SJCRH30 (cell line): ENCODE results near the gene LCA5L. TPM values are rescaled to one million over a fixed set of nuclear protein-coding genes. Genes with fewer than 3 reads are reported as not detected.

Source experiments
- DNase-seq, 2 experiments: peaks; one replicate each; pipeline ENCODE4 v3.0.0-alpha.2; 2015 to 2020
- H3K27ac ChIP-seq: fragments of 250-450 bp; sonication (Bioruptor Pico); 2 replicates; pipeline ENCODE4 v1.5.1; 2020; ENCODE audit warnings: mild to moderate bottlenecking, moderate library complexity
- H3K27me3 ChIP-seq: fragments of 250-450 bp; sonication (Bioruptor Pico); 2 replicates; pipeline ENCODE4 v1.5.1; 2020; ENCODE audit warnings: mild to moderate bottlenecking, moderate library complexity
- H3K36me3 ChIP-seq: fragments of 250-450 bp; sonication (Bioruptor Pico); 2 replicates; pipeline ENCODE4 v1.5.1; 2020; ENCODE audit warnings: mild to moderate bottlenecking, moderate library complexity
- H3K4me1 ChIP-seq: fragments of 250-450 bp; sonication (Bioruptor Pico); 2 replicates; pipeline ENCODE4 v1.5.1; 2020; ENCODE audit warnings: mild to moderate bottlenecking, moderate library complexity
- H3K4me3 ChIP-seq: fragments of 250-450 bp; sonication (Bioruptor Pico); 2 replicates; pipeline ENCODE4 v1.5.1; 2020; ENCODE audit warnings: mild to moderate bottlenecking, moderate library complexity
- H3K9me3 ChIP-seq: fragments of 250-450 bp; sonication (Bioruptor Pico); replicated peaks from 2 replicates; pipeline ENCODE4 v1.5.1; 2020; ENCODE audit warnings: mild to moderate bottlenecking, moderate library complexity
- total RNA-seq: library from RNA; depleted of rRNA; stranded (reverse); fragments of >200 nt; shearing (Covaris generic); gene quantifications from 2 replicates; pipeline ENCODE4 v1.2.3, GENCODE V29; 2014; rRNA removed

Gene LCA5L
- total RNA-seq: not detected in 2 replicates

DNA sequence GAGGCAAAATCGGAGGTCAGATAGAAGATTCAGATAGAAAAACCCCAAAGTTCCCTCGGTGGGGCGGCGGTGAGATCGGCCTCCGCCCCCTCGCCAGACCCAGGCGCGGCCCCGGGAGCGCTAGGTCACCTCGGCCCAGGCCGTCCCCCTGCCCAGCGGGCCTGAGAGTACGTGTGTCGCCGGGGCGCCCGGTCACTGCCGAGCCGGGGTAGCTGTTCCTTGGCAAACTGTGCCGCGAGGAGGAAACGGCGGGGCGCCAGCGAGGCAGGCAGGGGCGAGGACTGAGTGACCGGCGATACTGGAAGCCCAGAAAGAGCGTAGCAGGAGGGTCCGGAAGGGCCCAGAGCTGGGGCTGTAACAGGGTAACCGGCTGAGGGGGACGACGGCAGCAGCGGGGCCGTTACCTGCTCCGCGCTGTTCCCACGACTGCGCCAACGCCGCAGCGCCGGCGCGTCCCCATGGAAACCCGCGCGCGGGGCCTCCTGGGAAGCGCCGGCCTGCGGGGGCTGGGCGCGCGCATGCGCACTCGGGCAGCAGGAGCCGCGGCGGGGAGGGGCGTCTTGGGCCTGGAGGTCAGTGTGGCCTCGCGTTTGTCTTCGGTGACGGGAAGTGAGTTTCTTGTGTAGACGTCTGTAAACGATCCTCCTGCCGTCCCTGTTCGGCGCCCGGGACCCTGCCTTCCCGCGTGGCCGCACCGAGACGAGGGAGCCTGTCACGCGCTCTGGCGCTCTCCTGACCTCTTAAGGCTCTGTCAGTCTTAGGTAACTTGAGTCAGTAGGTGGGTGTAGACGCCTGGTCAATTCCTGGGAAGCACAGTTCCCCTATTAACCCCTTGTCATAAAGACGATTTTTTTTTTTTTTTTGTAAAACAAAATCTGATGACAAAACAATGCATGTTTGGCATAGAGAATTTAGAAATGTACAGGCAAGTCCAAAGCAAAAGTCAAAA lies at the start of gene LCA5L:
LCA5L (minus strand) TSS at position 458 of the 949 bp plus-strand sequence. CDS start 17,285 bp downstream, outside the sequence.
- no peaks in the 10 kb centered on the region for H3K9me3 ChIP-seq
- peak within 1 kb of the TSS; percentile 62 for H3K27ac ChIP-seq
- no peaks in the 10 kb centered on the region for H3K36me3 ChIP-seq
- H3K4me3 ChIP-seq: peak within 1 kb of the TSS; percentile 81
- H3K4me1 ChIP-seq: peaks cover 13% of the 10 kb centered on the region
- DNase-seq: peak; percentile 91 to 94
- no peaks in the 10 kb centered on the region for H3K27me3 ChIP-seq

- no peaks in the 10 kb centered on the region for H3K4me1 ChIP-seq
- DNase-seq: no peak
- H3K27me3 ChIP-seq: no peaks in the 10 kb centered on the region
- no peaks in the 10 kb centered on the region for H3K9me3 ChIP-seq
- no peak overlapping the region for H3K27ac ChIP-seq
- H3K4me3 ChIP-seq: no peak overlapping the region
- no peaks in the 10 kb centered on the region for H3K36me3 ChIP-seq
Observed at GRCh38 chr21:39489380-39489924, 43.9 kb upstream of the LCA5L start.

DNA sequence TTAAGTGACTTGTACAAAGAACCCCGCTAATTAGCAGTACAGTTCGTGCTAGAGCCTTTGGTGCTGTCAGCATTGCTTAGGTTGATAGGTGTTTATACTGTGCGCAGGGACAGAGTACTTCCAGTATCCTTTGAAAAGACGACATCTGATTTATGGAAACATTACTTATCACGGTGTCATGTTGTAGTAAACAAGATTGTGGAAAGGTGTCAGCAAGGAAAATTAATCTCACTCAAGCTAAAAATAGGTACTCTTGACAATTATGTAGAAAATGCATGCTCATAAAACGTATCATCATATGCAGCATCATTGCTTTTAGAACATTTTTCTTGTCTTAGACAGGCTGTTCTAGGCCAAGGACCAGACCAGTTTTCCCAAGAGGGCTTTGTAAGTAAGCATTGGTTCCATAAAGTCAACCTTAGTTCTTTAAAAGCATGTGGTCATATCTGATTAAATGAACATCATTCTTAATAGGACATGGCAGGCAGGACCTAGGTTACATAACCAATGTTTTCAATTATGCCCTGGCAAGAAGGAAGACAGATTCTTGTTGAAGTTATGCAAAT lies 39.2 kb upstream of the LCA5L start:
- no peak for DNase-seq
- H3K36me3 ChIP-seq: no peaks in the 10 kb centered on the region
- no peak overlapping the region for H3K4me3 ChIP-seq
- no peaks in the 10 kb centered on the region for H3K9me3 ChIP-seq
- no peaks in the 10 kb centered on the region for H3K27me3 ChIP-seq
- H3K27ac ChIP-seq: no peak overlapping the region
- no peaks in the 10 kb centered on the region for H3K4me1 ChIP-seq

DNA sequence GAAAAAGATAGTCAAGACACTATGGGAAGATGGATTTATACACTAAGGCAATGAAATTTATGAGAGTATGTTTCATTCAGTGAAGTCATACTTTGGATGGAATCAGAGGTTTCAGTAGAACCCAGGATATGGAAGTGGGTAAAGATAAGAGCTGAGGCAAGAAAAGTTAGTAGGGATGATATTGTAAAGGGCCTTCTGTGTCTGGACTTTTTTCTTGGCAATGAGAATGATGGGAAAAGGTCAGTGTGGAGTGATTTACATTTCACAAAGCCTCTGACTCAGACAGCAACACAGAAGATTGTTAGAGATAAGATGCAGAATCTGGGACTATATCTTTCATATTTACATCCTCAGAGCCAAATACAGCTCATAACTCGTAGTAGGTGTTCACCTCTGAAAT lies 38.3 kb upstream of the LCA5L start:
- Histone ChIP-seq H3K27ac (no peak overlapping the region), H3K27me3 (no peaks in the 10 kb centered on the region), H3K36me3 (no peaks in the 10 kb centered on the region), H3K4me1 (no peaks in the 10 kb centered on the region), H3K9me3 (no peaks in the 10 kb centered on the region), H3K4me3 (no peak overlapping the region)
- no peak for DNase-seq

GRCh38 chr21:39481886-39482285 lies 36.3 kb upstream of the LCA5L start:
- Histone ChIP-seq H3K27me3 (no peaks in the 10 kb centered on the region), H3K4me1 (no peaks in the 10 kb centered on the region), H3K4me3 (no peak overlapping the region), H3K9me3 (no peaks in the 10 kb centered on the region), H3K36me3 (no peaks in the 10 kb centered on the region), H3K27ac (no peak overlapping the region)
- no peak for DNase-seq

- Histone ChIP-seq H3K9me3 (no peaks in the 10 kb centered on the region), H3K4me3 (no peak overlapping the region), H3K4me1 (no peaks in the 10 kb centered on the region), H3K27me3 (no peaks in the 10 kb centered on the region), H3K27ac (no peak overlapping the region), H3K36me3 (no peaks in the 10 kb centered on the region)
- DNase-seq: no peak
Observed at GRCh38 chr21:39480271-39480670, 34.7 kb upstream of the LCA5L start.

GRCh38 chr21:39479814-39480182 lies 34.2 kb upstream of the LCA5L start:
- Histone ChIP-seq H3K27me3 (no peaks in the 10 kb centered on the region), H3K36me3 (no peaks in the 10 kb centered on the region), H3K4me1 (no peaks in the 10 kb centered on the region)

GRCh38 chr21:39479164-39479813 lies 33.7 kb upstream of the LCA5L start:
- DNase-seq: no peak
- Histone ChIP-seq H3K27ac (no peak overlapping the region), H3K4me1 (no peaks in the 10 kb centered on the region), H3K4me3 (no peak overlapping the region), H3K36me3 (no peaks in the 10 kb centered on the region), H3K9me3 (no peaks in the 10 kb centered on the region), H3K27me3 (no peaks in the 10 kb centered on the region)

More at GRCh38 chr21:39479814-39480182, 34.2 kb upstream of the LCA5L start:
- Histone ChIP-seq H3K9me3 (no peaks in the 10 kb centered on the region), H3K27ac (no peak overlapping the region), H3K4me3 (no peak overlapping the region)
- DNase-seq: no peak

DNA sequence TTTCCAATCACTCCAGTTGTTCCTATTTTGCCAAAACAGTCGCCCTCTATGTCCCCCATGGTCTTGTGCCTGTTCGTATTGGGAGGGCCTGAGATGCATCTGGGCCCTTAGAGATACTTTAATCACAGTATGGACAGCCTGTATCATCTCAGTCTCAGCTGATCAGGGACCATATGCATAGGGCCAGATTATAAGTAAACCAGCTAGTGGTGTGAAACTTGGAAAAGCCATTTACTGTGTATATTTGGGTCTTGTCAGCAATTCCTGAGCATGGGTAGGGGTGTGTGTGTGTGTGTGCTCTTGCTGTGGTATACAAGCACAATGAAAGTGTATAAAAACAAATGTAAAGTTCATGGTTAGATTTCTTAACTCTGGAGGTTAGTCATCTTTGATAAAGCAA lies 29.0 kb upstream of the LCA5L start:
- Histone ChIP-seq H3K27me3 (no peaks in the 10 kb centered on the region), H3K9me3 (no peaks in the 10 kb centered on the region), H3K36me3 (no peaks in the 10 kb centered on the region), H3K4me1 (no peaks in the 10 kb centered on the region), H3K4me3 (no peak overlapping the region), H3K27ac (no peak overlapping the region)
- no peak for DNase-seq

- H3K4me1 ChIP-seq: no peaks in the 10 kb centered on the region
- no peaks in the 10 kb centered on the region for H3K27me3 ChIP-seq
- no peak for DNase-seq
- no peaks in the 10 kb centered on the region for H3K36me3 ChIP-seq
- H3K27ac ChIP-seq: no peak overlapping the region
- H3K4me3 ChIP-seq: no peak overlapping the region
- H3K9me3 ChIP-seq: no peaks in the 10 kb centered on the region
Observed at GRCh38 chr21:39472786-39473185, 27.2 kb upstream of the LCA5L start.

DNA sequence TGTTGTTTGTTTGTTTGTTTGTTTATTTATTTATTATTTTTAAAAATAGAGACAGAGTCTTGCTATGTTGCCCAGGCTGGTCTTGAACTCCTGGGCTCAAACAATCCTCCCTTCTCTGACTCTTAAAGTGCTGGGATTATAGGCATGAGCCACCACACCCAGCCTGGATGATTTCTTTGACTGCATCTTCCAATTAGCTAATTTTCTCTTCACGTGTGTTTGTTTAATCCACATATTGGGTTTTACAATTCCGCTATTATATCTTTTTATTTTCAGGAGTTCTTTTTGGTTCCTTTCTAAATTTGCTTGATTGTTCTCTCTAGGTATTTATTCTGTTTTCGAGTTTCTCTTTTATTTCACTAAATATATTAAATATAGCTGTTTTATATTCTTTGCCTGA lies 26.0 kb upstream of the LCA5L start:
- H3K36me3 ChIP-seq: no peaks in the 10 kb centered on the region
- no peaks in the 10 kb centered on the region for H3K4me1 ChIP-seq
- H3K27ac ChIP-seq: no peak overlapping the region
- no peak for DNase-seq
- no peak overlapping the region for H3K4me3 ChIP-seq
- H3K27me3 ChIP-seq: no peaks in the 10 kb centered on the region
- H3K9me3 ChIP-seq: no peaks in the 10 kb centered on the region

DNA sequence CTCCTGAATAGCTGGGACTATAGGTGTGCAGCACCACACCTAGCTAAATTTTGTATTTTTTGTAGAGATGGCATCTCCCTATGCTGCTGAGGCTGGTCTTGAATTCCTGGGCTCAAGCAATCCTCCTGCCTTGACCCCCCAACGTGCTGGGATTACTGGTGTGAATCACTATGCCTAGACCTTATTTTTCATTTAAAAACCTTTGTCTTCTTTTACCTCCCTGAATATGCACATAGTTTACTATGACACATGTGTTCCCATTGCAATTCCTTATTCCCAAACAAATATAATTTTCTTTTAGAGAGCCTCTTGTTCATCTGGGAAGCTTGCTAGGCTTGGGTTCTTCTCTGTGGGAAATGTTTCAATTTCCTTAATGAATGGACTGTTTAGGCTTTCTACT lies 23.0 kb upstream of the LCA5L start:
- no peak overlapping the region for H3K4me3 ChIP-seq
- H3K9me3 ChIP-seq: no peaks in the 10 kb centered on the region
- H3K36me3 ChIP-seq: no peaks in the 10 kb centered on the region
- no peak for DNase-seq
- H3K4me1 ChIP-seq: no peaks in the 10 kb centered on the region
- H3K27ac ChIP-seq: no peak overlapping the region
- no peaks in the 10 kb centered on the region for H3K27me3 ChIP-seq

GRCh38 chr21:39467746-39468145 lies 22.2 kb upstream of the LCA5L start:
- no peaks in the 10 kb centered on the region for H3K9me3 ChIP-seq
- H3K4me1 ChIP-seq: no peaks in the 10 kb centered on the region
- DNase-seq: no peak
- no peak overlapping the region for H3K27ac ChIP-seq
- H3K27me3 ChIP-seq: no peaks in the 10 kb centered on the region
- H3K36me3 ChIP-seq: no peaks in the 10 kb centered on the region
- no peak overlapping the region for H3K4me3 ChIP-seq

DNA sequence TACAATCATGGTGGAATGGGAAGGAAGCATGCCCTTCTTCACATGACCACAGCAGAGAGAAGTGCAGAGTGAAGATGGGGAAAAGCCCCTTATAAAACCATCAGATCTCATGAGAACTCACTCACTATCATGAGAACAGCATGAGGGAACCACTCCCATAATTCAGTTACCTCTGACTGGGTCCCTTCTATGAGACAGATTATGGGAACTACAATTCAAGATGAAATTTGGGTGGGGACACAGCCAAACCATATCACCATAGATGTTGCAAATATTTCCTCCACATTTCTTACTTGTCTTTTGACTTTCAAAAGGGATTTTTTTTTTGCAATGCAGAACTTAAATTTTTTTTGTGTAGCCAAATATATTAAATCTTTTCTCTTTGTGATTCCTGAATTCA lies 21.0 kb upstream of the LCA5L start:
- H3K4me1 ChIP-seq: no peaks in the 10 kb centered on the region
- no peaks in the 10 kb centered on the region for H3K36me3 ChIP-seq
- H3K9me3 ChIP-seq: no peaks in the 10 kb centered on the region
- DNase-seq: no peak
- H3K27ac ChIP-seq: no peak overlapping the region
- no peaks in the 10 kb centered on the region for H3K27me3 ChIP-seq
- H3K4me3 ChIP-seq: no peak overlapping the region

GRCh38 chr21:39463308-39463707 lies 17.7 kb upstream of the LCA5L start:
- no peaks in the 10 kb centered on the region for H3K36me3 ChIP-seq
- no peak for DNase-seq

More at GRCh38 chr21:39463308-39463707, 17.7 kb upstream of the LCA5L start:
- Histone ChIP-seq H3K27me3 (no peaks in the 10 kb centered on the region), H3K27ac (no peak overlapping the region), H3K4me1 (no peaks in the 10 kb centered on the region), H3K4me3 (no peak overlapping the region), H3K9me3 (no peaks in the 10 kb centered on the region)
